Caco-2 (cell line): ENCODE measurements around the gene JUP. TPM values are rescaled to one million over a fixed set of nuclear protein-coding genes. Genes with fewer than 3 reads are reported as not detected.

Source experiments
- BruUV-seq: library from RNA; stranded (reverse); fragments of 400-500 nt; replicated peaks from 2 replicates; lab custom pipeline; 2021; lab: Mats Ljungman, UMichigan
- CTCF ChIA-PET: fragments of 300-600 bp; sonication (Branson Sonifier 250); formaldehyde crosslinking; loops from one replicate; lab custom pipeline; 2022; ENCODE audit warnings: antibody characterized with exemption; lab: Charles Lee
- POLR2A ChIA-PET: fragments of 300-600 bp; sonication (Branson Sonifier 250); formaldehyde crosslinking; loops from one replicate; lab custom pipeline; 2022; ENCODE audit warnings: antibody characterized with exemption; lab: Charles Lee
- DNase-seq, 2 experiments: peaks; one replicate each; pipeline versions ENCODE4 v3.0.0 to v3.0.0-alpha.2; 2020 to 2022
- H3K27me3 ChIP-seq: replicated peaks from 2 replicates; pipeline ENCODE4 v1.6.0; 2011; ENCODE audit warnings: low read length; ENCODE audit not compliant: control insufficient read depth, insufficient read depth
- H3K36me3 ChIP-seq: 2 replicates; pipeline ENCODE4 v1.5.1; 2011; ENCODE audit warnings: low read length; ENCODE audit not compliant: control insufficient read depth, insufficient read depth
- H3K4me1 ChIP-seq: fragments of 250-450 bp; sonication (Bioruptor Pico); 2 replicates; pipeline ENCODE4 v1.5.1; 2020; ENCODE audit warnings: mild to moderate bottlenecking
- H3K4me3 ChIP-seq: 2 replicates; pipeline ENCODE4 v1.5.1; 2011; ENCODE audit warnings: low read depth, mild to moderate bottlenecking, control low read depth, low read length
- H3K9me3 ChIP-seq: fragments of 250-450 bp; sonication (Bioruptor Pico); 2 replicates; pipeline ENCODE4 v1.5.1; 2020; ENCODE audit warnings: mild to moderate bottlenecking, moderate library complexity
- H3K27ac Mint-ChIP-seq: one replicate; pipeline ENCODE4 v1.8.0; 2022; ENCODE audit warnings: mixed read lengths; ENCODE audit not compliant: unreplicated experiment
- H3K27me3 Mint-ChIP-seq: one replicate; pipeline ENCODE4 v1.8.0; 2022; ENCODE audit warnings: mixed read lengths; ENCODE audit not compliant: insufficient read depth, unreplicated experiment
- H3K36me3 Mint-ChIP-seq: one replicate; pipeline ENCODE4 v1.8.0; 2022; ENCODE audit warnings: mild to moderate bottlenecking, mixed read lengths; ENCODE audit not compliant: insufficient read depth, unreplicated experiment
- H3K4me1 Mint-ChIP-seq: one replicate; pipeline ENCODE4 v1.8.0; 2022; ENCODE audit warnings: low read depth, mixed read lengths; ENCODE audit not compliant: unreplicated experiment
- H3K4me3 Mint-ChIP-seq: one replicate; pipeline ENCODE4 v1.8.0; 2022; ENCODE audit warnings: mild to moderate bottlenecking, moderate library complexity, mixed read lengths; ENCODE audit not compliant: unreplicated experiment
- H3K9me3 Mint-ChIP-seq: one replicate; pipeline ENCODE4 v1.8.0; 2022; ENCODE audit warnings: mixed read lengths; ENCODE audit not compliant: unreplicated experiment
- intact Hi-C: fragments of 100-400 bp; cut with micrococcal nuclease; formaldehyde crosslinking; loops from one replicate; pipeline ENCODE4 v1.10.0; 2022; ENCODE audit not compliant: unreplicated experiment
- total RNA-seq: library from RNA; stranded (reverse); gene quantifications from 2 replicates; pipeline ENCODE4 v1.2.3, GENCODE V29; 2022
- TF ChIP-seq, protein P1 (sequence below), 2 experiments: fragments of 200-600 bp in 1 of 2; IDR thresholded peaks; 1 replicate in 1 of 2; 2 replicates in 1 of 2; pipeline versions ENCODE4 v1.5.1 to v1.8.0; 2011 to 2022; ENCODE audit warnings: antibody characterized with exemption in 1 of 2, control low read depth in 1 of 2, inconsistent platforms in 1 of 2, low read depth in 1 of 2, low read length in 1 of 2, mild to moderate bottlenecking in 1 of 2, moderate library complexity in 1 of 2; ENCODE audit not compliant: insufficient read depth in 1 of 2, severe bottlenecking in 1 of 2, unreplicated experiment in 1 of 2

JUP gene
- total RNA-seq, 1 experiment from 2014 or later = 419 TPM

DNA sequence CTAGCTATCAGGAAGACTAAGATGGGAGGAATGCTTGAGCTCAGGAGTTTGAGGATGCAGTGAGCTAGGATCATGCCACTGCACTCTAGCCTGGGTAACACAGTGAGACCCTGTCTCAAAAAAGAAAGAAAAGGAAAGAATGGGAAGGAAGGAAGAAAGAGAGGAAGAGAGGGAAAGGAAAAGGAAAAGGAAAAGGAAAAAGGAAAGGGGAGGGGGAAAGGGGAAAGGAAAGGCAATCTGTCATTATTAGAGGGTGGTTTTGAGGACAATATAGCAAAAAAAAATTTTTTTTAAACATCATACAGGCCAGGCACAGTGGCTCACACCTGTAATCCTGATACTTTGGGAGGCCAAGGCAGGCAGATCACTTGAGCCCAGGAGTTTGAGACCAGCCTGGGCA is 20.4 kb downstream of the JUP start:
- BruUV-seq = no TSS peak
- TF ChIP-seq, protein P1, sequence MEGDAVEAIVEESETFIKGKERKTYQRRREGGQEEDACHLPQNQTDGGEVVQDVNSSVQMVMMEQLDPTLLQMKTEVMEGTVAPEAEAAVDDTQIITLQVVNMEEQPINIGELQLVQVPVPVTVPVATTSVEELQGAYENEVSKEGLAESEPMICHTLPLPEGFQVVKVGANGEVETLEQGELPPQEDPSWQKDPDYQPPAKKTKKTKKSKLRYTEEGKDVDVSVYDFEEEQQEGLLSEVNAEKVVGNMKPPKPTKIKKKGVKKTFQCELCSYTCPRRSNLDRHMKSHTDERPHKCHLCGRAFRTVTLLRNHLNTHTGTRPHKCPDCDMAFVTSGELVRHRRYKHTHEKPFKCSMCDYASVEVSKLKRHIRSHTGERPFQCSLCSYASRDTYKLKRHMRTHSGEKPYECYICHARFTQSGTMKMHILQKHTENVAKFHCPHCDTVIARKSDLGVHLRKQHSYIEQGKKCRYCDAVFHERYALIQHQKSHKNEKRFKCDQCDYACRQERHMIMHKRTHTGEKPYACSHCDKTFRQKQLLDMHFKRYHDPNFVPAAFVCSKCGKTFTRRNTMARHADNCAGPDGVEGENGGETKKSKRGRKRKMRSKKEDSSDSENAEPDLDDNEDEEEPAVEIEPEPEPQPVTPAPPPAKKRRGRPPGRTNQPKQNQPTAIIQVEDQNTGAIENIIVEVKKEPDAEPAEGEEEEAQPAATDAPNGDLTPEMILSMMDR (IDR thresholded peaks at IDR 0.05; ENCODE audit: insufficient read depth in 1 of 2, low read depth in 1 of 2, low read length in 1 of 2, severe bottlenecking in 1 of 2, unreplicated experiment in 1 of 2) = no peak
- no peaks in the 10 kb centered on the region for H3K27me3 Mint-ChIP-seq
- no peak overlapping the region for H3K27ac Mint-ChIP-seq
- no peaks in the 10 kb centered on the region for H3K27me3 ChIP-seq
- H3K36me3 ChIP-seq = peaks cover 32% of the 10 kb centered on the region
- H3K4me3 ChIP-seq = no peak overlapping the region
- no peak overlapping the region for H3K4me3 Mint-ChIP-seq
- intact Hi-C loops = no loop called here
- peaks cover 100% of the 10 kb centered on the region for H3K36me3 Mint-ChIP-seq
- H3K4me1 ChIP-seq = no peaks in the 10 kb centered on the region
- no peak for DNase-seq
- ChIA-PET POLR2A (no interaction called here), CTCF (interaction anchor here (0.7 kb wide), 1 partner anchor 47 kb away, joined by 6 read pairs; the partner anchor contains the start of gene FKBP10)
- H3K9me3 Mint-ChIP-seq = no peaks in the 10 kb centered on the region
- H3K4me1 Mint-ChIP-seq = no peaks in the 10 kb centered on the region
- no peaks in the 10 kb centered on the region for H3K9me3 ChIP-seq

DNA sequence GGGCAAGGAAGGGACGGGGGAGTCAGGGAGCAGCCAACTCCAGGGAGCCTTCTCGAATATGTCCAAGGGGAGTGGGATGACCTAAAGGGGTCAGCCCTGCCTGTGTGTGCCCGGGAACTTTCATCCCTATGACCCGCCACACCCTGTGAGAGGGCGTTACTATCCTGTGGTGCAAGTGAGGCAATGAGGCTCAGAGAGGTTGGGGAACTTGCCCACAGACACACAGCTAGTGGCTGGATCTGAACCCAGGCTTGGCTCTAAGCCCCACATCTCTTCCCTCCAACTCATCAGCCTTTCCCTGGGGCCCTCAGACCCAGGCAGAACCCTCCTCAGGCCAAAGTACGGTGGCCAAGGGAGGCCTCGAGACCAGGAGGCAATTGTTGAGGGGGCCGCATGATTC is 23.2 kb downstream of the JUP start:
- CTCF ChIA-PET = interaction anchor here (0.5 to 0.9 kb wide), 2 partner anchors 37 to 92 kb away, joined by 4 to 6 read pairs; no protein-coding TSS in a partner anchor
- peaks cover 30% of the 10 kb centered on the region for H3K36me3 ChIP-seq
- Mint-ChIP-seq H3K4me3 (no peak overlapping the region), H3K36me3 (peaks cover 99% of the 10 kb centered on the region), H3K27ac (peak overlapping the region; percentile 55), H3K9me3 (no peaks in the 10 kb centered on the region), H3K4me1 (no peaks in the 10 kb centered on the region), H3K27me3 (no peaks in the 10 kb centered on the region)
- TF ChIP-seq, protein P1 (IDR thresholded peaks at IDR 0.05; ENCODE audit: insufficient read depth in 1 of 2, low read depth in 1 of 2, low read length in 1 of 2, severe bottlenecking in 1 of 2, unreplicated experiment in 1 of 2) = no peak
- no peaks in the 10 kb centered on the region for H3K9me3 ChIP-seq
- H3K4me1 ChIP-seq = no peaks in the 10 kb centered on the region
- DNase-seq = no peak
- POLR2A ChIA-PET = interaction anchor here (0.9 to 2.3 kb wide), 2 partner anchors 18 to 23 kb away, joined by 8 to 12 read pairs; partner anchors contain the start of gene JUP
- intact Hi-C loops = no loop called here
- BruUV-seq = no TSS peak
- no peak overlapping the region for H3K4me3 ChIP-seq
- no peaks in the 10 kb centered on the region for H3K27me3 ChIP-seq

DNA sequence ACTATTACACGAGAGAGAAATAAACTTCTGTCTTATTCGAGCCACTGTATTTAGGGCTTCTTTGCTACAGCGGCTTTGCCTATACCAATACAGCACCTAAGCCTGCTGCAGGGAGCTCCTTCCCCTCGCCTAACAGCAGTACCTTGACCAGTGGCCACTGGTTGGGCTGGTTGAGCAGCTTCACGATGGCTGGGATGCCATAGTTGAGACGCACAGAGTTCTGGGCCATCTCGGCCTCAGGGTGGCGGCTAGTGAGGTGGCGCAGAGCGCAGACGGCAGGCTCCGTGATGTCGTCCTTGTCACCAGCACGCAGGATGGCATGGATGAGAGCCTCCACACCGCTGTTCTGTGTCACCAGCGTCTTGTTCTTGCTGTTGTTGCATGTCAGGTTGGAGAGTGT is 23.7 kb downstream of the JUP start:
- CTCF ChIA-PET = no interaction called here
- intact Hi-C loops = no loop called here
- Histone ChIP-seq H3K27me3 (no peaks in the 10 kb centered on the region), H3K4me1 (no peaks in the 10 kb centered on the region), H3K36me3 (peaks cover 33% of the 10 kb centered on the region), H3K9me3 (no peaks in the 10 kb centered on the region), H3K4me3 (no peak overlapping the region)
- BruUV-seq = no TSS peak
- TF ChIP-seq, protein P1 (IDR thresholded peaks at IDR 0.05; ENCODE audit: insufficient read depth in 1 of 2, low read depth in 1 of 2, low read length in 1 of 2, severe bottlenecking in 1 of 2, unreplicated experiment in 1 of 2) = no peak
- POLR2A ChIA-PET = interaction anchor here (0.5 to 2.3 kb wide), 3 partner anchors 23 to 901 kb away, joined by 3 to 12 read pairs (median 4); partner anchors contain the start of gene JUP
- H3K27ac Mint-ChIP-seq = peak overlapping the region; percentile 55
- DNase-seq = no peak
- no peaks in the 10 kb centered on the region for H3K9me3 Mint-ChIP-seq
- H3K36me3 Mint-ChIP-seq = peaks cover 99% of the 10 kb centered on the region
- no peak overlapping the region for H3K4me3 Mint-ChIP-seq
- no peaks in the 10 kb centered on the region for H3K27me3 Mint-ChIP-seq
- H3K4me1 Mint-ChIP-seq = no peaks in the 10 kb centered on the region
